Measurements from ENCODE around the gene KIF17.
A peak's percentile ranks its signal among the peaks of the same experiment; 100 is the strongest.

Gene KIF17

DNA sequence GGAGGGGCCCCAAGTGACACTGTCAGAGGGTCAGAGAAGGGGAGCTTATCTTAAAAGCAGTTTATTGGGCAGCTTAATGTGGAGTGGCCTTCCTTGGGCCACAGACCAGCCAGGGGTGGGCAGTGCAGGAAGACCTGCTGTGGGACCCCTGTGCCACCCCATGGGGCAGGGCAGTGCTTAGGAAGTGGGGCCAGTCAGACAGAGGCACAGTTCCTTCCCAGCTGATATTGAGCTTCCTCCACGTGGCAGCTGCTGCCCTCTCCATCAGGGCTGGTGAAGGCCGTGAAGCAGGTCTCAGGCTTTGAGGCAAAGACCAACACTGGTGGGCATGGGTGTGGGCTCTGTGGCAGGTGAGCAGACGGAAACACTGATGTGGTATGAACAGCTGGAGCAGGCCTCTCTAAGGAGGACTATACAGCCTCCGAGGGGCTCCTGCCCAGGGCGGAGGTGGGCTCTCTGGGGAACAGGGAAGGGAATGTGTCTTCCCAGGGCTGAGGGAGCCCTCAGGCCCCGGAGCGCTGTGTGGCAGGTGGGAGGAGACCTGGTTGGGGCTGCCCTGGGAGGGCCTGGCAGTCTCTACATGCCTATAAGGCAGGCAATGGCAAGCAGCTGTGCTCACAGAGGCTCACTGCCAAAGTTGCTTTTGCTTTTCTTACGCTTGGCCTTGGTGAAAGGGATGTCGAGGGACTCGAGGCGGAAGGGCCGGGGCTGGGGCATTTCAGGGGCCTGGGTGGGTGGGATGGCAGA lies 53.7 kb downstream of the KIF17 start:
- FAIRE-seq = no peak
- no peak for DNase-seq (ENCODE audit: insufficient read length, low spot score)

DNA sequence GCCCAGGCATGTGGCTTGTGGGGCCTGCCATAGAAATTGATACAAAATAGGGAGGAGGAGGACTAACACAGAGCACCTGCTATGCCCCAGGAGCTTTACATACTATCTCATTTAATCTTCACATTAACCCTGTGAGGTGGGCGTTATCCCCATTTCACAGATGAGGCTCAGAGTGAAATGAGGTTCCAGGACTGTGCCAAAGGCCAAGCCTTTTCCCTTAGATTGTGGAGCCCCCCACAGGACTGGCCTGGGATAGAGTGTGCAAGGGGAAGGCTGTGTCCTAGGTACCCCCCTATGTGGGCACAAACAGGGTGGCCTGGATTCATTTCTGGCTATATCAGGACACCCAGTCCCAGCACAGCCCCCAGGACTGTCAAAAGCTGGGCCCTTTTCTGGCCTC lies 54.4 kb downstream of the KIF17 start:
- FAIRE-seq = no peak
- no peak for DNase-seq (ENCODE audit: insufficient read length, low spot score)

DNA sequence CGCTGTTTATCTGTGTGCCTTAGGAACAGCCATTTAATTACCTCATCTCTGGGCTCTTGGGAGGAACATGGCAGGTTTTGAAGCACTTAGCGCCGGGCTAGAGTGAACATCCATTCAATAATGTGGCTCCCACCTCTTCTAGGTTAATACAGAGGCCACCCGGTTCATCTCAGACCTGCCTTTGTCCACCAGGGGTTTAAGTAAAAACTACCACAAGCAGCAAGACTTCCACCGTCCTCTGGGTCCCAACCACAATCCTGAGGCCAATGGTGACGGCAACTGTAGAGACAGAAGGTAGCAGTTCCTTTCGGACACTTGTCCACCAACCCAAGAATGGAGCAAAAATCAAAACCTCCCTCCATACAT lies 55.7 kb downstream of the KIF17 start:
- FAIRE-seq = no peak
- DNase-seq (ENCODE audit: insufficient read length, low spot score) = no peak

DNA sequence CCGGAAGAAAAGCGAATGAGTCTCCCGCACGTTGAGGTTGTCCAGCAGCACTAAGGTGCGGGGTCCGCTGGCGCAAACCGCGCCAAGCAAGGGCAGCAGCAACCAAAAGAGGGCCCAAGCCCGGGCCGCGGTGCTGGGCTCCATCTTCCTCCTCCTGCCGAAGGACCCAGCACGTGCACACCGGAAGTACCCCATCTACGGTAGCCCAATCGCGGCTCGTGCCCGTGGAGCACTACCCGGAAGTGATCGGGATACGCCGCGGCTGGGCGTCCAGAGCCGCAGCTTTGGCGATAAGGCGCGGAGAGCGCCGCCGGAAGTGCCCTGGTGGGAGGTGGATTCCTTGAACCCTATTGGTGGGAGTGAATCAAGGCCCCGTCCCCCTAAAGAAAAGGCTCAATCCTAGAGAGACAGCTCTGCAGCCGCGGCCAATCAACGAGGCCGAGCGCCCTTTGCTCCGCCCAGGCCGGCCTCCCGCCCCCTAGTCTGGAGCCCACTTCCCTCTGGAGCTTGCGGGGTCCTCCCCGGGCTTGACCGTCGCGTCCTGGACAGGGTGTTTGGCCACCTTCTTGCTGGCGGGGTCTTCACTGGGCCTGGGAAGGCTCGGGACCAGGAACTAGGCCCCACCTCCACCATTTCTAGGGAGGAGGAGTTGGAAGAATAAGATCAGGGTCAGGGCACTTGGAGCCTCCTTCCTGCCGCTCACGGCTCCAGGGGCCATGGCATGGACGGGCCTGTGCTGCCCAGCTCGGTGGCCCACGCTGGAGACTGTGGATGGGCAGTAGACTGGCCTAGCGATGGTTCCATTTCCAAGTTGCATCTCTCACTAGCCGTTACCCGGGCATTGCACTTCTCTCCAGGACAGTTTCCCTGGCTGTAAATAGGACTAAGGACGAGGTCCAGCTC lies 56.3 kb downstream of the KIF17 start, which contains the start of gene DDOST:
DDOST (minus strand) TSS at position 163 of the 903 bp plus-strand sequence; CDS start at position 144, 19 bp downstream.
- FAIRE-seq (peak; percentile 90), DNase-seq (ENCODE audit: insufficient read length, low spot score) (peak; percentile 97)

DNA sequence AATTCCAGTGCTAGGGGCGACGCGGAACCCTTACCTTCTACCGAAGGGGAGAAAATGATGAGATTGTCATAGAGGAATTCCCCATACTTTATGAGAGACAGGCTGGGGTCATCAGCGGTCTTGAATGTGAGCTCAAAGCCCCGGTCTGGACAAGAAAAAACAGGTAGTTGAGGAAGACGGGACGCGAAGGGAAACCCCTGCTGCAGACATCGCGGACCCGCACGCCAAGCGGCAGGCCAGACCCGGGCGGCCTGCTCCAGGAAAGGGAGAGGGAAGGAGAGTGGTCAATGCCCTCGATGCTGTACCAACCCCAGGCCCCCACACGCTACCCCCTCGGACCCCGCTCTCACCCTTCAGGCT lies 57.0 kb downstream of the KIF17 start:
- no peak for DNase-seq (ENCODE audit: insufficient read length, low spot score)
- FAIRE-seq = no peak

DNA sequence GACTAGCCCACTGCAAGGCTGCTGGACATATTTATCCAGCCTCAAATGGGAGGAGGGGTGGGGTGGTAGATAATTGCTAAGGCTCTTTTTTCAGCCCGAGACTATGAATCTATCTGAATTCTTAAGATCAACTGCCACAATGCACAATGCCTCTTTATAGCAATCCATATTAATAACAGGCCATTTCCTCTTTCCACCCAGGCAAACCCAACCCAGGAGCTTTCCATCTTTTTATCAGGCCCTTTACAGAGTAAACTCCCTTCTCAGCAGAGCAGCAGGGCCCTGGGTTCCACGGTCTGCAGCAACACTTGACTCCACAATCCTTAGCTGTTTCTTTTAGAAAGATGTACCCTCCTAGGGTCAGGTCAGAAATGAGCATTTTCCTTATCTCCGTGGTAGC lies 57.4 kb downstream of the KIF17 start:
- FAIRE-seq = no peak
- DNase-seq (ENCODE audit: insufficient read length, low spot score) = no peak

DNA sequence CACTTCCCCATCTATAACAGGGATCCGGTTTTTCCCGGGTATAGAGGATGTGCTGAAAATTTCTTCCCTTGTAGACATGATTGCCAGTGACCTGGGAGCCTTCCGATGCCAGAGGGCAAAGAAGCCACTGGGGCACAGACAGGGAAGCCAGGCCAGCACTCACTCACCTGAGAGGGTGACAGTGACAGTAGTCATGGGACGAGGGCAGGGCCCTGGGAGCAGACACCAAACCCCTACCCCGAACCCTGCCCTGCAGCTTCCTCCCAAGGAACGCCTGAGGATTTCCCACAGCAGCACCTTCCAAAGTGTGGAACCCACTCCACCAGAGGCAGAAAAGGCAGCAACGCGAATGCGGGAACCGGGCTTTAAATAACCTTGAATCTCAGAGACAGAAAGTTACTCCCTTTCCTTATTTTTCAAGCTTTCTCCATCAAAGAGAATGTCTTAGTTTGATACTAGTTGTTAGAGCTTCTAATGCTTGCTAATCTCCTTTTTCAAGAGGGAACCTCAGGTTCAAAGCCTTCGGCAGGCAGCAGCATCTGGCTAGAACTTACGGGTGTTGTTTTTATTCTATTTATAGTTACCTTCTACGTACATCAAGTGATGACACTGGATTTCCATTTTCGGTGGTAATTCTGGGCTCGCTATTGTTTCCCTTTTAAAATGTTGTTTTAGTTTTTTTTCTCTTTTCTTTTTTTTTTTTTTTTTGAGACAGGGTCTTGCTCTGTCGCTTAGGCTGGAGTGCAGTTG lies 59.5 kb downstream of the KIF17 start:
- no peak for DNase-seq (ENCODE audit: insufficient read length, low spot score)
- no peak for FAIRE-seq

DNA sequence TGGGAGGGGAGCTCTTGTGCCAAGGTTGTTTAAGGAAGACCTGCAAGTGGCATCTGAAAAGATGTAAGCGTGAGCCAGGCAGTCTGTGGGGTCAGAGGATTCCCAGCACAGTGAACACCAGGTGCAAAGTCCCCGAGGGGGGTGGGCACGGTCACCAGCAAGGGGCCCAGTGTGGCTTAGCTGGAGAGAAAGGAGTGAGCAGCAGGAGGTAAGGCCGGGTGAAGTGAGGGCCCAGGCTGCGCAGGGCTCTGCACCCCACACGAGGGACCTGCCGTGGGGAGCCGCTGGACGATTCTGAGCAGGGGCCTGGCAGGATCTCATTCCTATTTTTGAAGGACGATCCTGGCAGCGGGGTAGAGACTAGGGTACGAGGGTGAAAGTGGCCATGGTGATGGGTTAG lies 60.8 kb downstream of the KIF17 start:
- no peak for DNase-seq (ENCODE audit: insufficient read length, low spot score)
- no peak for FAIRE-seq

DNA sequence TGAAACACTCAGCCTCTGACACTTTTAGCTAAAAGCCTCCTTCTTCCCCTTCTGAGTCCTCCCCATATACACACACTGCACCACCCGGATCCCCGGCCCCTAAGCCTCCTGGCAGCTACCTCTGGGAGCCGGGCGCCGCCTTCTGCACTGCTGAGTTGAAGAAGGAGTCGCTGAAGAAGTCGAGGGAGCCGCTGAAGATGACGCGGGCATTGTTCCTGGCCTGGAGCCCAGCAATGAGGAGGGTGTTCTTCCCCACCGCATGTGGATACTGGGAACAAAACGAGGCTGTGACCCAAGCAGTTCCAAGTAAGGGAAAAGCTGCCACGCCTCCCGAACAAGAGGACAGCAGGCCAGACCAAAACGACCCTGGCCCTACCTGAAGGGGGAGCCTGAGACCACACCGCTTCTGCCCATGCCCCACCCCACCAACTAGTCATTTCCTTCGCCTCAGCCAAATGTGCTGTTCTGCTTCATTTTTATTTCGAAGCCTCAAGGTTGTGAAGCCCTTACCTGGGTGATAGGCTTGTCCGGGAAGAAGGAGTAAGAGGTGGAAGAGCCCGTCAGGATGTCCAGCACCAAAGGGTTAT lies 63.6 kb downstream of the KIF17 start:
- DNase-seq (ENCODE audit: insufficient read length, low spot score) (no peak), FAIRE-seq (no peak)

DNA sequence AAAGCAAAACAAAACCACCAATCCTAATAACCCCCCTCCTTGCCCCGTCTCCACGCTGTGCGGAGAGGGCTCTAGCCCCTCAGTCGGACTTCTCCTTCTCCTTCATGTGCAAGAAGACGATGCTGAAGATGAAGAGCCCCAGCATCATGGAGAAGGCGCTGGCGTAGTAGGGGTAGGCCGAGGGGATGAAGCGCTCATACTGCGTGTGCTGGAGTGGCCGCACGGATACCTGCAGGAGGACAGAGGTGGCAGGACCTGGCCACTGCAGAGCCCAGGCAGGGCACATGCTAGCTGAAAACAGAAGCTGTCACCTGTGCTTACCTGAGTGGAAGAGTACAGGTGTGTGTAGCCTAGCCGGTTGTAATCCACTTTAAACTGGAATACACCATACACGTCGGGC lies 65.5 kb downstream of the KIF17 start:
- no peak for DNase-seq (ENCODE audit: insufficient read length, low spot score)
- FAIRE-seq = no peak

DNA sequence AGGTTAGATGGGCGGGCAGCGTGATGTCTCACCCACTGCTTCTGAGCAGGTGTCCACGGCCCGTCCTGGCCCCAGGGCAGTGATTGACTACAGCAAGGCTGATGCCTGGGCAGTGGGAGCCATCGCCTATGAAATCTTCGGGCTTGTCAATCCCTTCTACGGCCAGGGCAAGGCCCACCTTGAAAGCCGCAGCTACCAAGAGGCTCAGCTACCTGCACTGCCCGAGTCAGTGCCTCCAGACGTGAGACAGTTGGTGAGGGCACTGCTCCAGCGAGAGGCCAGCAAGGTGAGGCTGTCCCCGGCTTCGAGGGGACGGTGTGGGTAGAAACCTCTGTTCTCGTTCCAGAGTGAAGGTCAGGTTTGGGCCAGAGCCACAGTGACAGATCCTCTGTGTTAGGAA lies 68.9 kb downstream of the KIF17 start:
- DNase-seq (ENCODE audit: insufficient read length, low spot score) (no peak), FAIRE-seq (no peak)

DNA sequence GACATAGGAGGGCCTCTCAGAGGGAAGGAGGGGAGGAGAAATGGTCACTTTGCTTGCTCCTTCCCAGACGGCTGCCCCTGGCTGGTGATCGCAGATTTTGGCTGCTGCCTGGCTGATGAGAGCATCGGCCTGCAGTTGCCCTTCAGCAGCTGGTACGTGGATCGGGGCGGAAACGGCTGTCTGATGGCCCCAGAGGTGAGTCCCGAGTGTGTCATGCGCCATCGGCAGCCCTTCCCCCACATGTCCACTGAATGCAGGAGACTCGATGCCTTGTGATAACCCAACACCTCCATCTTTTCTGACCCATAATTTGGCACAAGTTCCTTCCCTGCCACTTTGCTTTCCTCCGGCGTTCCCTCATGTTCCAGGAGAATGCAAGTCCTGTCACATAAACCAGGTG lies 69.4 kb downstream of the KIF17 start:
- no peak for FAIRE-seq
- no peak for DNase-seq (ENCODE audit: insufficient read length, low spot score)

DNA sequence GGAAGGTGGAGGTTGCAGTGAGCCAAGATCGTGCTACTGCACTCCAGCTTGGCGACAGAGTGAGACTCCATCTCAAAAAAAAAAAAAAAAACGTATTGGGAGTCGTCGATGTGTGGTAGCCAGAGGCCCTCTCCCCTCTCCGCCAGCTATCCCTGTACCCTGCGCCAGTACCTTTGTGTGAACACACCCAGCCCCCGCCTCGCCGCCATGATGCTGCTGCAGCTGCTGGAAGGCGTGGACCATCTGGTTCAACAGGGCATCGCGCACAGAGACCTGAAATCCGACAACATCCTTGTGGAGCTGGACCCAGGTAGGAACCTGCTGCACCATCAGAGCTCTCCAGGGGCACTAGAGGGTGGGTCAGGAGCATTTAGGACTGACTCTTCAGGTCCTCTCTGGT lies 72.4 kb downstream of the KIF17 start:
- DNase-seq (ENCODE audit: insufficient read length, low spot score) (no peak), FAIRE-seq (no peak)

DNA sequence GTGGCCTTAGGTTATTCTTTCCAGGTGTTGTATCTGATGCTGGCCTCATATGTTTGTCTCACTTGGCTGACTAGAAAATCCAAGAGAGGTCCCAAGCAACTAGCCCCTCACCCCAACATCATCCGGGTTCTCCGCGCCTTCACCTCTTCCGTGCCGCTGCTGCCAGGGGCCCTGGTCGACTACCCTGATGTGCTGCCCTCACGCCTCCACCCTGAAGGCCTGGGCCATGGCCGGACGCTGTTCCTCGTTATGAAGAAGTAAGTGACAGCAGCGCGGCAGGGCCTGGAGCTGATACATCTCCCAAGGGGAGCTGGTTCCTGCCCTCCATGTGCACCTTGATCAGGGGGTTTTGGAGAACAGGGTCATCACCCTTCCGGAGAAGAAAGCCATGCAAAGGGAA lies 73.4 kb downstream of the KIF17 start:
- FAIRE-seq (no peak), DNase-seq (ENCODE audit: insufficient read length, low spot score) (no peak)

DNA sequence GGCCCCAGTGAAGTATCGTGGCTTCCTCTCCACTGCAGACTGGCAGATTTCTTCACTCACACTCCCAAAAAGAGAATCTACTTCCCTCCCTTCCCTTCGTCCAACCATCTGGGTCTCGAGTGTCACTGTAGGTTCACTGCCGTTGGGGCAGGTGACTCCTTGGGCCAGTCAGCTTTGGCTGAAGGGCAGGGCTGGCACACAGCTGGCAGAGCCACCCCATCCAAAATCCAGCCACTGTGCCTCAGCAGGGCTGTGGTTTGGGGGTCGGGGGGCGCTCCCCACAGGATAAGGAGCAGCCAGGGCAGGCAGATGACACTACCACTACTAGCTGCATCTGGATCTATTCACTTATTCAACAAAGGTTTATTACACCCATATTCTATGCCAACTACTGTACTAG lies 74.7 kb downstream of the KIF17 start:
- DNase-seq (ENCODE audit: insufficient read length, low spot score) = no peak
- no peak for FAIRE-seq

DNA sequence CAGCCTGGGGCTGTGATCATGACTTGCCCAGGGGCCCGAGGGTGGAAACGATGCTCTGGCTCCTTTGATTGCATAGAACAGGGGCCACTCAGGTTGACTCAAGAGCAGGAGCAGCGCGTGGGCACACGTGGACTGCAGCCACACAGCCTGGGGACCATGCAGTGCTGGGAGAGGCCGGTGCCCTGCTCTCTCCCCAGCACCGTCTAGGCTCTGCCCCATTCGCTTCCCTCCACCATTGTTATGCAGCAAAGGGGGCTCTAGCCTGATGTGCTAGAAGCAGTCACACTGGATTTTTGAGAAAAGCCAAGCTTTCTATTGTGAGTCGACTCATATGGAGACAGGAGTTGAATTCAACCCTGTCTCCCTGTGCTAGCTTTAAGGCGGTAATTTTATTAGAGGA lies 75.8 kb downstream of the KIF17 start:
- no peak for FAIRE-seq
- no peak for DNase-seq (ENCODE audit: insufficient read length, low spot score)

DNA sequence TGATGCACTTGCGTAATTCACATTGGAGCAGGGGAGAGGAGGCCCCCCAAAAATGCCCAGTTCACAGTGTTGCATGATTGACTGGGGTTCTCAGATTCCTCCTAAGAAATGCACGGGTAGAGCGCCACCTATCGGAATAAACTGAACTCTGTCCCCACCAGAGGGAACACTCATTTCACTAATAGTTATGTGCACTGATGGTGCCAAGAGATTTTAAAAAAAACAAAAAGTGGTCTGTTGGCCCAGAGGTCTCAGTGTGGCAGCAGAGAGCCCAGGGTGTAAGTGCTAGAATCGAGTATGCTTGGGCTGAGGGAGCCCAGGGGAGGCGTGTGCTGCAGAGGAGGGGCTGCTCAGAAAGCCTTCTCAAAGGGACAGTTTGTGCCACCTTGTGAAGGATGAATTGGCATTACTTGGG lies 77.6 kb downstream of the KIF17 start:
- FAIRE-seq (no peak), DNase-seq (ENCODE audit: insufficient read length, low spot score) (peak; percentile 61)

DNA sequence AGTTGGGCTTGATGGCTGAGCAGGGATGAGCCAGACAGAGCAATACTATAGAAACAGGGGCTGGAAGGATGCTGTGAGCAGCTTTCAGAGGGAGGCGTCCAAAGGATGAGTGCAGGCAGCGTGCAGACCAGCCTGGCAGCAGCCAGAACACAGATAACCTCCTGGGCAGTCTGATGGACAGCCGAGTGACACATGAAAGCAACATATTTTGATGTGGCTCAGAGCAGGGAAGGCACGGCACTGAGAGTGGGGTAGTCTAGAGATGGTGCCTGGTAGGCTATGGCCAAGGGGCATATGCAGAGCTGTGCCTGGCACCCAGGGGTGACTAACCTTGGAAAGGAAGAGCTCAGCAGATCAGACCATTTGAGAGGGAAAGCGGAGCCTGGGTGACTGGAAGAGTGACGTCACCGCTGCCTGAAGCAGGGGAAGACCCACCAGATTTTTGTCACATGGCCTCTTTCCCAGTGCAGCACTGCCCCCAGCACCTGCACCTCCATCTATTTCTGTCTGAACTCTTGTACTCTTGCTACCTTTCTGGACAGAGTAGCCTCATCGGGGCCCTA lies 80.9 kb downstream of the KIF17 start:
- no peak for FAIRE-seq
- no peak for DNase-seq (ENCODE audit: insufficient read length, low spot score)

DNA sequence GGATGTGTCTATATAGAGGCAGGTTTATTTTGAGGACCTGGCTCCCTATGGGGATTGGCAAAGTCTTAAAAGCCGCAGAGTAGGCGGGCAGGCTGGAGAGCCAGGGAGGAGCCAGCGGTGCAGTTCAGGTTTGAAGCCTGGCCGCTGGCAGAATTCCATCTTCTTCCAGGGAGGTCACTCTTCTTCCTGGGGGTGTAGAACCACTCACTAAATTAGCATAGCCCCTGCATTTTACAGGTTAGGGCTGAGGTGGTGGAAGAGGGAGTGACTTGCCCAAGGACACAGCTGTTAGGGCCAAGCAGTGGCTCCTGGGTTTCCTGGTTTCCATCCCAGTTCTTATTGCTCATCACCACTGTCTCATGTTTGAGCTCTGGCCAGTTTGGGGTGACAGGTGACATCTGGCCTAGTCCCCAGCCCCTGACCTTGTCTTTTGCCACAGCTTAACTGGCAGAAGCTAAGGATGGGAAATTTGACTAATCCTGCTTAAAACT lies 83.2 kb downstream of the KIF17 start:
- DNase-seq (ENCODE audit: insufficient read length, low spot score) = no peak
- no peak for FAIRE-seq

DNA sequence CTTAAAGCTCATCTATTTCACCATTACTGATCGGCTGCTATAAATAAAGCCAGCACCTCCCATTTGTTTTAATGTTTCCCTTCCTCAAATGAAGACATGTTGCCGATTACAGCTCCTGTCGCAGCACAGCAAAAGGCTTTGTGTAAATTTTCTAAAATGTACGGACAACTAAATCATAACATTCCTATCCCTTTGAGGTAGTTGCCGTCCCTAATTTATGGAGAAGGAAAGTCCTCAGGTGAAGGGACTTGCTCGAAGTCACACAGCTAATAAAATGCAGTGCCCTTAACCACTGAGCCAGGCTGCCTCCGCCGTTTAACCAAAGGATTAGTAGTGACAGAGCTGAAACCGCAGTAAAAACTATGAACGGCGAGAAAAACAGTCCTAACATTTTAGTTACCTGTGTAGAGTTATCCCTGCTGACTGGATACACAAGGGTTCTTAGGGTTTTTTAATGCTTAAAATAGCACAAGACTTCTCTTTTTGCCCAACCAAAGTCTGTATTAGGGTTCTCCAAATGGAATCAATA lies 83.7 kb downstream of the KIF17 start:
- no peak for FAIRE-seq

More for the DNA sequence above, 83.7 kb downstream of the KIF17 start:
- no peak for DNase-seq (ENCODE audit: insufficient read length, low spot score)

All from HTR-8/SVneo (cell line).